IMR-90 (cell line): ENCODE measurements around the gene GPC2.

Experiments
- CEBPB ChIP-seq: IDR thresholded peaks from 2 replicates; pipeline ENCODE4 v1.6.1; 2012; ENCODE audit warnings: low read depth, low read length, improper control_type of control experiment
- ELK1 ChIP-seq: fragments of 150-350 bp; IDR thresholded peaks from 2 replicates; pipeline ENCODE4 v1.6.1; 2016; ENCODE audit warnings: low read depth, mild to moderate bottlenecking, low read length, moderate library complexity, borderline replicate concordance
- FOS ChIP-seq: fragments of 150-350 bp; IDR thresholded peaks from 2 replicates; pipeline ENCODE4 v1.6.1; 2016; ENCODE audit warnings: low read depth, low read length
- NFE2L2 ChIP-seq: fragments of 150-350 bp; IDR thresholded peaks from 2 replicates; pipeline ENCODE4 v1.6.1; 2016; ENCODE audit warnings: low read depth, mild to moderate bottlenecking, low read length
- POLR2A ChIP-seq: IDR thresholded peaks from 2 replicates; pipeline ENCODE4 v1.6.1; 2012; ENCODE audit warnings: mild to moderate bottlenecking, low read depth, low read length
- RAD21 ChIP-seq: IDR thresholded peaks from 2 replicates; pipeline ENCODE4 v1.6.1; 2012; ENCODE audit warnings: low read length, improper control_type of control experiment
- RCOR1 ChIP-seq: IDR thresholded peaks from 2 replicates; pipeline ENCODE4 v1.6.1; 2012; ENCODE audit warnings: mild to moderate bottlenecking, low read length, improper control_type of control experiment; ENCODE audit not compliant: insufficient replicate concordance
- RFX5 ChIP-seq: IDR thresholded peaks from 2 replicates; pipeline ENCODE4 v1.8.0; 2012; ENCODE audit warnings: low read depth, mild to moderate bottlenecking, low read length, moderate library complexity
- SMC3 ChIP-seq: fragments of 150-350 bp; IDR thresholded peaks from 2 replicates; pipeline ENCODE4 v1.6.1; 2016; ENCODE audit warnings: low read depth, mild to moderate bottlenecking, antibody characterized with exemption, low read length, moderate library complexity
- TF ChIP-seq, protein P1 (sequence below): conservative IDR thresholded peaks from 2 replicates; pipeline ENCODE4 v1.5.1; 2012; ENCODE audit warnings: mild to moderate bottlenecking, low read depth, low read length, improper control_type of control experiment

- TF ChIP-seq ELK1: no peak
- TF ChIP-seq FOS: no peak
- no peak for TF ChIP-seq RCOR1
- TF ChIP-seq, protein P1, sequence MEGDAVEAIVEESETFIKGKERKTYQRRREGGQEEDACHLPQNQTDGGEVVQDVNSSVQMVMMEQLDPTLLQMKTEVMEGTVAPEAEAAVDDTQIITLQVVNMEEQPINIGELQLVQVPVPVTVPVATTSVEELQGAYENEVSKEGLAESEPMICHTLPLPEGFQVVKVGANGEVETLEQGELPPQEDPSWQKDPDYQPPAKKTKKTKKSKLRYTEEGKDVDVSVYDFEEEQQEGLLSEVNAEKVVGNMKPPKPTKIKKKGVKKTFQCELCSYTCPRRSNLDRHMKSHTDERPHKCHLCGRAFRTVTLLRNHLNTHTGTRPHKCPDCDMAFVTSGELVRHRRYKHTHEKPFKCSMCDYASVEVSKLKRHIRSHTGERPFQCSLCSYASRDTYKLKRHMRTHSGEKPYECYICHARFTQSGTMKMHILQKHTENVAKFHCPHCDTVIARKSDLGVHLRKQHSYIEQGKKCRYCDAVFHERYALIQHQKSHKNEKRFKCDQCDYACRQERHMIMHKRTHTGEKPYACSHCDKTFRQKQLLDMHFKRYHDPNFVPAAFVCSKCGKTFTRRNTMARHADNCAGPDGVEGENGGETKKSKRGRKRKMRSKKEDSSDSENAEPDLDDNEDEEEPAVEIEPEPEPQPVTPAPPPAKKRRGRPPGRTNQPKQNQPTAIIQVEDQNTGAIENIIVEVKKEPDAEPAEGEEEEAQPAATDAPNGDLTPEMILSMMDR: peak; percentile 76
- TF ChIP-seq POLR2A: no peak
- TF ChIP-seq CEBPB: peak; percentile 40
- TF ChIP-seq NFE2L2: no peak
- TF ChIP-seq RAD21: peak; percentile 67
- TF ChIP-seq RFX5: no peak
- TF ChIP-seq SMC3: peak; percentile 39; the same call in 1 of the 2 replicates
These were observed 46.4 kb downstream of the GPC2 start for GRCh38 chr7:100130608-100131453.
